Lung (tissue), 12 donors: Measurements from ENCODE around the gene ZGPAT. TPM values are rescaled to one million over a fixed set of nuclear protein-coding genes. Genes with fewer than 3 reads are reported as not detected.
A peak's percentile ranks its signal among the peaks of the same experiment; 100 is the strongest.
"Not testable (repeated sequence)": the region's sequence is repeated elsewhere in the genome, so short reads cannot be mapped to it uniquely, and the experiment has no call there.

Source experiments
- ATAC-seq: fragments of 200-7000 bp; cut with Tn5 transposase; one replicate; pipeline ENCODE4 v1.9.1; 2020; ENCODE audit warnings: moderate number of reproducible peaks; ENCODE audit not compliant: insufficient read depth, low FRiP score
- DNase-seq, 3 donors: peaks; one replicate each; pipeline ENCODE4 v3.0.0-alpha.2; 2013 to 2017
- H3K27ac ChIP-seq, 2 donors: one replicate each; pipeline ENCODE4 v1.5.1; 2013; ENCODE audit warnings: mild to moderate bottlenecking in 2 of 2, moderate library complexity in 2 of 2, control low read depth in 1 of 2, inconsistent platforms in 1 of 2, low read depth in 1 of 2, low read length in 1 of 2
- H3K27me3 ChIP-seq, 3 donors: one replicate each; pipeline ENCODE4 v1.5.1; 2013; ENCODE audit warnings: low read length in 2 of 3; ENCODE audit not compliant: control insufficient read depth in 3 of 3, insufficient read depth in 3 of 3
- H3K36me3 ChIP-seq, 4 donors: one replicate each; pipeline ENCODE4 v1.5.1; 2013; ENCODE audit warnings: low read length in 4 of 4, mild to moderate bottlenecking in 1 of 4, moderate library complexity in 1 of 4; ENCODE audit not compliant: control insufficient read depth in 4 of 4, insufficient read depth in 4 of 4
- H3K4me1 ChIP-seq, 5 donors: one replicate each; pipeline ENCODE4 v1.5.1; 2013; ENCODE audit warnings: low read length in 5 of 5, mild to moderate bottlenecking in 2 of 5, moderate library complexity in 1 of 5; ENCODE audit not compliant: control insufficient read depth in 5 of 5, insufficient read depth in 5 of 5
- H3K4me3 ChIP-seq: one replicate; pipeline ENCODE4 v1.5.1; 2013; ENCODE audit warnings: mild to moderate bottlenecking, control low read depth, moderate library complexity
- H3K9ac ChIP-seq, 2 donors: one replicate each; pipeline ENCODE4 v1.5.1; 2013; ENCODE audit warnings: low read length in 2 of 2, control low read depth in 1 of 2; ENCODE audit not compliant: insufficient read depth in 1 of 2
- H3K9me3 ChIP-seq, 4 donors: one replicate each; pipeline ENCODE4 v1.5.1; 2013; ENCODE audit warnings: low read length in 3 of 4, mild to moderate bottlenecking in 1 of 4, moderate library complexity in 1 of 4; ENCODE audit not compliant: control insufficient read depth in 4 of 4, insufficient read depth in 3 of 4
- CTCF ChIP-seq: IDR thresholded peaks from 2 replicates; pipeline ENCODE4 v1.5.1; 2012; ENCODE audit warnings: mild to moderate bottlenecking; ENCODE audit errors: control extremely low read depth, extremely low read depth
- WGBS, 2 donors: extraction: QIAGEN DNeasy Blood & Tissue Kit; methylation state at CpG; one replicate each; pipeline ENCODE4 v1.1.7; 2013; 5-methylcytosine and 5-hydroxymethylcytosine counted together
- polyA plus RNA-seq, 2 donors: library from polyadenylated mRNA; stranded (reverse); fragments of 200-250 nt; gene quantifications; one replicate each; pipeline ENCODE4 v1.2.1, GENCODE V29; 2013
- total RNA-seq, 2 donors: library from RNA; depleted of rRNA in 1 of 2; stranded (reverse); fragments of >200 nt in 1 of 2; gene quantifications; one replicate each; pipeline ENCODE4 v1.2.1, GENCODE V29; 2014 to 2021
- donor health status: control.
- donor health status: control.
- donor health status: Bipolar disorder and iron deficiency.
- donor health status: healthy.
- donor health status: DM: yes; HTN: yes; CAD: no.

Gene ZGPAT
- total and polyA plus RNA-seq, 4 donors, result 18.3 to 45.0 (median 33.7) TPM

GRCh38 chr20:63668351-63668750 lies 39.5 kb upstream of the ZGPAT start:
- ATAC-seq (no peak), DNase-seq (no peak)
- no peak for TF ChIP-seq CTCF
- Histone ChIP-seq H3K9ac (no peak overlapping the region), H3K4me1 (no peaks in the 10 kb centered on the region), H3K27ac (no peak overlapping the region), H3K9me3 (no peaks in the 10 kb centered on the region), H3K4me3 (no peak overlapping the region), H3K27me3 (no peaks in the 10 kb centered on the region), H3K36me3 (peaks cover 0 to 52% (median 18%) of the 10 kb centered on the region in 4 donors)
- 88 to 96% methylated on average over 11 of the region's 11 CpGs for WGBS, 2 donors

GRCh38 chr20:63671695-63672094 lies 36.1 kb upstream of the ZGPAT start:
- not testable (repeated sequence) for H3K4me3 ChIP-seq, H3K27me3 ChIP-seq, DNase-seq, H3K9ac ChIP-seq, H3K27ac ChIP-seq, ATAC-seq, H3K9me3 ChIP-seq, H3K4me1 ChIP-seq
- WGBS, 2 donors, result 92 to 96% methylated on average over 12 of the region's 12 CpGs
- H3K36me3 ChIP-seq, result peaks cover 6 to 48% (median 22%) of the 10 kb centered on the region in 4 donors

- Histone ChIP-seq H3K4me3 (no peak overlapping the region), H3K9ac (no peak overlapping the region), H3K4me1 (no peaks in the 10 kb centered on the region), H3K27ac (no peak overlapping the region), H3K27me3 (no peaks in the 10 kb centered on the region), H3K9me3 (no peaks in the 10 kb centered on the region), H3K36me3 (peaks cover 6 to 41% (median 17%) of the 10 kb centered on the region in 4 donors)
- DNase-seq, result no peak
- 96% methylated on average over 10 of the region's 10 CpGs for WGBS, 2 donors
- no peak for TF ChIP-seq CTCF
- no peak for ATAC-seq
These were observed 35.2 kb upstream of the ZGPAT start for GRCh38 chr20:63672666-63673065.

- Histone ChIP-seq H3K9me3 (no peaks in the 10 kb centered on the region), H3K4me3 (no peak overlapping the region), H3K36me3 (peaks cover 6 to 41% (median 19%) of the 10 kb centered on the region in 4 donors), H3K27me3 (no peaks in the 10 kb centered on the region), H3K4me1 (no peaks in the 10 kb centered on the region), H3K27ac (no peak overlapping the region), H3K9ac (no peak overlapping the region)
- ATAC-seq, result peak; percentile 11
- no peak for DNase-seq
- WGBS, 2 donors, result 90 to 97% methylated on average over 14 of the region's 14 CpGs
- TF ChIP-seq CTCF, result no peak
These were observed 33.9 kb upstream of the ZGPAT start for GRCh38 chr20:63673951-63674350.
